NCI-H345 treated with DMSO at 0.1 percent for 48 hours (cell line): Measurements from ENCODE around the gene NOS2.

Source experiments
- DNase-seq: peaks from one replicate; lab custom pipeline; 2025; ENCODE audit not compliant: unreplicated experiment; lab: John Stamatoyannopoulos, UW

NOS2 gene

DNA sequence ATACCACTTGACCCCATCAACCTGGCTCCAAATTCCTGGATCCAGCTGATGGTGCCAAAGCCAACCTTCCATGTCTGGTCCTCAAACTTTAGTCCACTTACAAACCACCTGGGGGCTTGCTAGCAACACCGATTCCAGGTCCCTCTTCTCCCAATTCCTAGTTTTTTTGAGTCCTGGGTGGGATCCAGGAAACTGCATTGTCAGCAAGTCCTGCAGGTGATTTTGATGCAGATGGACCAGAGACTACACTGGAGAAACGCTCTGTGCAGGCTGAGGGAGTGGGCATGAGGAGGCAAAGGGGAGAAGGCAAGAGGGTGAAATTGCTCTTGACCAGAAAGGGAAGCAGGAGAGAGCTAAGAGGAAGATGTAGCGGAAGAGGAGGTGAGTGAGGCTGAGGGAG lies 21.0 kb upstream of the NOS2 start:
- DNase-seq: no peak

DNA sequence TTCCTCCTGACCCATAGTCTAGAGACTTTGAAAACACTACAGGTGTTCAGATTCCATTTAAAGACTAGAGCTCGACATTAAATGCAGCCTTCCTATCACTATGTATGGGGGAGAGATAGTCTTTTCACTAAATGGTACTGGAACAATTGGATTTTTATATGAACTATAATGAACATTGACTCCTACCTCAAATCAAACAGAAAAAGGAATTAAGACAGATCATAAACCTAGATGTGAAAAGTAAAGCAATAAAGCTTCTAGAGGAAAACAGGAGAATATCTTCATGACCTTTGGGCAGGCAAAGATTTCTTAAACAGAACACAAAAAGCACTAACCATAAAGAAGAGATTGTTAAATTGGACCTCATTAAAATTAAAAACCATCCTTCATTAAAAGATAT lies 18.8 kb upstream of the NOS2 start:
- no peak for DNase-seq

DNA sequence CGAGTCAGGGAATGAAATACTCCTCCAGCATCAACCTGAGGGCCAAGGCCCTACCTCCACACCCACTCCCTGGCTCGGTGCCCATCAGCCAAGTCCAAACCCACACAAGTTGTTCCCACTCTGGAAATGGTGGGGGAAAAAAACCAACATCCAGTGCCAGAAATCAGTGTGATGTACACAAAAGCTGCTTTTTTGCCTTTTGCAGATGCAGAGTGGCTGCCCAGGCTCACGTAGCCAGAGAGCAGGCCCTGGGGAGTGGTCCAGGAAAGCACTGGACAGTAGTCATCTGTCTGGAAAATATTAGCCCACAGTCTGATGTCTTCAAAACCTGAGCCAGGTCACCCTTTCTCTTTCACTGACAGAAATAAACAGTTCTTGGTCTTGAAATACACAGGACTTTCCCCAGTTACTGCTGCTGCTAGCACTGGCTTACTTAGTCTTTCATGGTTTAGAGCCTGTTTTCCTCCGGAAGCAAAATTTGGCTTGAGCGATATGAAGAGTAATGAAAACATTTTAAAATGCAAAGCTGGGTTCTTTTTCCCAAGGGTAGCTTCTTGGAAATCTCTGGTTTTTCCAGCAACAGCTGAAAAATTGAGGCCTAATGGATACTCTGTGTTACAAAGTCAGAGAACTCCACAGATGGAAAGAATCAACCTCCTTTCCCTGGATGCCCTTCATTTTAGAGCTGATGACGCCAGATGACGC lies 18.2 kb upstream of the NOS2 start:
- DNase-seq: no peak

DNA sequence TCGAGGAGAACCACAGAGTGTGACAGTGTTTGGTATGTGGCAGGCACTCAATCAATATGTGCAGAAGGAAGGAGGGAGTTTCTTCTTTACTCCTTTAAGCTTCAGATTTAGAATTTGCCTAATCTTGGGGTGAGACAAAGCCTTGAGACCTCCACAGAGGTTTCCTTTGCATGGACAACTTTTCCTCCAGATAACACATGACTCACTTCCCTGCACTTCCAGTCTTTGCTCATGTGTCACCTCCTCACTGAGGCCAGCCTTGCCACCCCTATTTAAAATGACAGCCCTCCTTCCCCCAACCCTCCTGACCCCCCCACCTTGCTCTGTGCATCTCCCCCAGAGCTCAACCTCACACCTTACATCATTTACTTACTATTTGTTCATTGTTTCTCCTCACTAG lies 17.4 kb upstream of the NOS2 start:
- no peak for DNase-seq

DNA sequence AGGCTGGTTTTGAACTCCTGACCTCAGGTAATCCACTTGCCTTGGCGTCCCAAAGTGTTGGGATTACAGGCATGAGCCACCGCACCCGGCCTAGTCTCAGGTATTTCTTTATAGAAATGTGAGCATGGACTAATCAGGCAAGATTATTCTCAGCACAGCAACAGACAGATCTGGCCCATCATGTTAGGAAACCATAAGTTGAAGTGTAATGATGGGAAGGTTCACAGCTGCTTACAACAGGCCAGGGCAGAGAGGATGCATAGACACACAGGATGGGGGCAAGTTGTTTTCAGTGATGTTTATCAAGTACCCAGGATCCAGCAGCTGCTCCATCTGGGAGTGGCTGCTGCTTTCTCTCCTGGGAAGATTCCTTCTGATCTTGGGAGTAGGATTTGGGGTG lies 16.6 kb upstream of the NOS2 start:
- DNase-seq: no peak

DNA sequence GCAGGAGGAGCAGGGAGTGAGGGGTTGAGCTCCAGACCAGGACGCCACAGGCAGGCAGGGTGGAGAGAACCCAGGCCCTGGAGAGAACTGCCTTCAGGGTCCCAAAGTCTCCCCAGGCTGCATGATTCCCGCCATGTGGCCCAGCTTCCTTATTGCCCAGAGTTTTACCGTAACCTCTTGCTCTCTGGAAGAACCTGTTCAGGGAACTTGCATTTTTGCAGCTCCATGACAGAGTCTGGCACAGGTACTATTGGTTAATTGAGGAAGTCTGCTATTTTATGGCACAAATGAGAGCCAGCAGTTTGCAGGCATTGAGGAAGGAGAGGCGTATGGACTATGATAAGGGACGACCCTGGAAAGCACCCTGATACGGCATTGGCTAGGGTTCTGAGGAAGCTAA lies 11.6 kb upstream of the NOS2 start:
- DNase-seq: no peak

DNA sequence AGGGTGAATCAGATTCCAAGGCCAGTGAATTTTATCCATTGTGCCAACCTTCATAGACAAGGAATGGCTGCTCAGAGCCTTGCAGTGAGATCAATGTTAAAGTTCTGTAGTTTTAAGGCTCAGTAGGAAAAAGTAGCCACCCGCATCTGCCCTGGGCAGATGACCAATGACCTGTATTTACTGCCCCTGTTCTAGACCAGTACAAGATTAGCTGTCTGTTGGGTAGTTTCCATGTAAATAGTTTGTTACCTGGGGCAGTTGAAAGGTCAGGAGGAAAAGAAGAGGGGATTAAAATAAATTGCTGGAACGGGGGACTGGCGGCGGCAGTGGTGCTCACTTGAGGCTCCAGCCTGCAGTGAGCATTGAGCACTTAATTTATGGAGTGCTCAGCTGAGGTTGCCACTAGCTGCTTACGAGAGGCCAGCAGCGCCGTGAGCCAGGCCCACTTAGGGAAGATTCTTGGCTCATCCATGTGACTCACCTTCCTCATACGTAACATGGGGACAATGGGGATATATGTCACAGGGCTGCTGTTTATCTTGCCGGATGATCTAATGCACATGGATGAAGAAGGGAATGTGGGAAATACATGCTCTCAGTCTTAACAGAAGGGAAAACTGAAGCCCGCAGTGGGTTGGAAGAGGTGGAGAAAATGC lies 10.7 kb upstream of the NOS2 start:
- no peak for DNase-seq

DNA sequence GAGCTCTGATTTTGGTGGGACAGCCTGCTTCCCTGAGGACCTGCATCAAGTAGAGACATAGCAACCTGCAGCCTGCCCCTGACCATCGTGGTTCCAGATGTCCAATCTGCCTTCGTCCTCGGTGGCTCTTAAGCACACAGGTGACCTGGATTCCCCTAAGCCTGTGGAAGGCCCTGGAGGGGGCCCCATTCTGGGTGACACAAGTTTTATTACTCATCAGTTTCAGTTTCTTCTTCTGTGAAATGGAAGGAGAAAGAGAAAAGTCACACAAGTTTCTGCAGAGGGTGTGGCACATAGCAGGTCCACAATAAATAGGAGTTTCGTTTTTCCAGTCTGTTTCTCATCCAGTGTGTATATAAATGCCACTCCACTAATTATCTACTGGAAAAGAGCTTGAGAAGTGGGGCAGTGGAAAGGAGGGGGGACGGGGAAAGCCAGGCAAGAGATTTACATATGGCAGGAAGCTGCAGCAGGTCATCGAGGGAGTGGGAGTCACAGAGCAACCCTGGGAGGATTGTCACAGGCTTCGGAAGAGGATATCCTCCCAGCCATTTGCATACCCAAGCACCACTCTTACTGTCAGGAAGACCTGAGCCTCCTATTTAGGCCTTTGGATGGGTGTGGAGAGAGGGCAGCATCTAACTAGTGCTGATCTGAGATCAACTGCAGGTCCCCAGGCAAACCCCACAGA lies 10.0 kb upstream of the NOS2 start:
- no peak for DNase-seq

DNA sequence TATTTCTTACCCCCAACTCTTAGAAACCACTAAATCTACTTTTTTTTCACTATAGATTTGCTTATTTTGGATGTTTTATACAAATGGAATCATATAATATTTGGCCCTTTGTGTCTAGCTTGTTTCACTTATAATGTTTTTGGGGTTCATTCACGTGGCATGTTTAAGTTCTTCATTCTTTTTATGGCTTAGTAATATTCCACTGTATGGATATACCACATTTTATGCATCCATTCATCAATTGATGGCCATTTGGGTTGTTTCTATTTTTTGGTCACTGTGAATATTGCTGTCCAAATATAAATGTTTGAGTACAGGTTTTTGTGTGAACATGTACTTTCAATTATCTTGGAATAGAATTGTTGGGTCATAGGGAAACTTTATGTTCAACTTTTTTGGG lies 9.2 kb upstream of the NOS2 start:
- no peak for DNase-seq

DNA sequence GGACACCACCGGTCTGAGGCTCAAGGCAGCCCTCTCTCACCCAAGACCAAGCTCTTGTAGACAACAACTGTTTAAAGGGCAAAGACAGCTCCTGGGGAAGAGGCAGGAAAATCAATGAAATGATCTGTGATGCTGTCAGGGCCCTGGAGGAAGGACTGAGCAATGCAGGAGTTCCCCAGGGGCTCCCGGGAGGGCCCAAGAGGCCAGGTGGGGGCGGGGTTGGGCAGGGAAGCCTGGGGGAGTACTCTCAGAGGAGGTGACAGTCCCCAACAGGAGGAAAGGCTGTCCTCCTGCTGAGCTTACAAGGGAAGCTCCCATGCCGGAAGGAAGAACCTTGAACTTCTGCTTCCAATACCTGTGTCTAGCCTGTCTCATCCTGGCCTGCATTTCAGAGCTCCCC lies 8.3 kb upstream of the NOS2 start:
- no peak for DNase-seq

DNA sequence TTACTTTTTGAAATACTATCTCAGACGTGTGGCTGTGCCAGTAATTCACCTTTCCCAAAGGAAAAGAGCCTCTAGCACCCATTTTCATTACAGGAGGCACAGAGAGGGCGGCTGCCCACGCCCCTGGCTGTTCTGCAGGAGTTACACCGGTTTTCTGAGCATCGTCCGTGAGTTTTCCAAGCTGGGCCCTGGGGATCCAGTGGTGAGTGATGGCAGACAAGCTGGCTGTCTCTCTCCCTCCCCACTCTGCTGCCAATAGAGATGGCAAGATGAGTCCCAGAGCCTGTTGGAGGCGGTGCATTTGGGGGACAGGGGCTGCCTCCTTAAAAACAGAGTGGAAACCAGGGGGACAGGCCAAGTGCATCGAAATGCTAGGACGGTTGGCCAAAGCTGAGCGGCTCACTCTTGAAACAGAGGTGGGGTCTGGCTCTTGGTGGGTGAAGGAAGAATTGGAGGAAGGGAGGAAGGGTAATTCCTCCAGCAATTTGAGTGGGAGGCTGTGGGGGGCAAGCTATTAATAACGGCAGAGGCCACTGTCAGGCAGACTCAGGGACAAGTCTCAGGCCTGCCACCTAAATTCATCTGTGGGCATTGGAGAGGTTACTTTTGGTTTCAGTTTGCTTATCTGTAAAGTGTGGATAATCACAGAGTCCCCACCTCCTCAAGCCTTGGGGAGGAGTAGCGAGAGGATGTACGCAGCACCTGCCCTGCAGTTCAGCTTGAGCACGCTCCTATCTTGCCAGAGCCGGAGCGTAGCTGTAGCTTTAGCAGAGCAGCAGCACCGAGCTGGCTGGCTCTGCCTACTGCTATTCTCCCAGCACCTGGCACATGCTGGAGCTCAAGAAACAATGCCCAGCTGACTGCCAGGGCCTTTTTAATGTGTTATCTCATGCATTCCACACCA lies 7.5 kb upstream of the NOS2 start:
- peak; percentile 67 for DNase-seq

DNA sequence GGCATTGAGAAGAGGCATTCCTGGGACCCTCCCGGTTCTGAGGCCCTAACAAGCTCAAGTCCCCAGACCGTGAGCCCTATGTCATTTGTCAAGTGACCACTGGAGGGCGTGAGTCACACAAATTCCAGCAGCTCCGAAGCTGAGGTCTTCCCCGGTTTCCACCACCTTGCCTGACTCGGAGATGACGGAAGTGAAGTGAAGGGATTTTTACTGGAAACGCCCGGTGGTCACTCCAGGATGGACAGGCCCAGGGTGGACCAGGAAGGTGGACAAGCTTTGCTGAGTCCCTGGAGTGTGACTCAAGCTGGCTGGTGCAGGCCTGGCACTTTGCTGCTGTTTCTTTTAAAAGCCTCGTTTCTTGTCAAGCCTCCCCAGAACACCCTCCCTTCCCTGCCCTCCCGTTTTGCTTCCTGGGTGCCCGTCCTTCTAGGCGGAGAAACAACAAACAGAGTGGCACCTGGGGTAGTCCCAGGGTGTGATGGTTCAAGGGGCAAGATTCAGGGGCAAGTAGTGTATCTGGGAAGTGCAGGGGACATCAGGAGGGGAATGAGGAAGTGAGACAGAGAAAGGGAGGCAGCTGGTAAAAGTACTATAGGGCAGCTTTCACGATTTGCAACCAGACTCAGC lies 5.3 kb upstream of the NOS2 start:
- DNase-seq: peak; percentile 63

DNA sequence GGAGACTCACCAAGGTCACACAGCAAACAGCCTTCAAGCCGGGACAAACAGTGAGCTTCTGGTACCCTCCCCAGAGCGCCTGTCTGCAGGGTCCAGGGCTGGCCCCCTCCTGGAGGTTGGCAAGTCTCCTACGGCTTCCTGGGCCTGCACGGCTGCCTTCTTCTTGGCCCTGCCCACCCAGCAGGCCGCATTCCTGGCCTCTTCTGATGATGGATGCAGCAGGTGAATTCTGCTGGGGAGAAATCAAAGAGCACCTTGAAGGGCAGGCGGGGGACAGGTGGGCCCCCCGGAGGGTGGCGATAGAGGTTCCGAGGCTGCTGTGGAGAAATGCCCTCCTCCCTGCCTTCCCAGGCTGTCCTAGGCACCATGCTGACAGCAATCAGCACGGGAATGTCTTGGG lies 3.8 kb upstream of the NOS2 start:
- no peak for DNase-seq

DNA sequence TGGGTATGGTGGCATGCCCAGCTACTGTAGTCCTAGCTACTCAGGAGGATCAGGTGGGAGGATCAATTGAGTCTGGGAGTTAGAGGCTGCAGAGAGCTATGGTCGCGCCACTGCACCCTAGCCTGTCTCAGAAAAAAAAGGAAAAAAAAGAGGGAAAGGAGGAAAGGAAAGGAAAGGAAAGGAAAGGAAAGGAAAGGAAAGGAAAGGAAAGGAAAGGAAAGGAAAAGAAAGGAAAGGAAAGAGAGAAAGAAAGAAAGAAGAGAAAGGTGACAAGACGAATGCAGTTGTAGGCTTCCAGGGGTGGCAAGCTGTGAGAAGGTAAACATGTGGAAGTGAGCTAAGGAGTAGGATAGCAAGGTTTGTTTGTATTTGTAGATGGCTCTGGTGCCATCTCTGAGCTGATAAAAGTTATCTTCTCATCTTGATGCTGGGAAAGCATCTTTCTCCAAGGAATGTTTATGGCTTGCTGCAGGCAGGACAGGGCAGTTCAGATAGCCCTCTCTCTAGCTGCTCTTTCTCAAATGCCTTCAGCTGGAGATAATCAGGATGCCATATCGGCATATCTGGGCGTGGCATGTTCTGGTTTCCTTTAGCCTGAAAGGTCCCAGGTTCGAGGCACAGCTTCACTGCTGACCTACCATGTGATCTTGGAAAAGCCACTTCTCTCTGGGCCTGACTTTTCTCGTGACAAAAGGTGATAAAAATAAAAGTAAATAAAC lies 2.8 kb upstream of the NOS2 start:
- DNase-seq: no peak

DNA sequence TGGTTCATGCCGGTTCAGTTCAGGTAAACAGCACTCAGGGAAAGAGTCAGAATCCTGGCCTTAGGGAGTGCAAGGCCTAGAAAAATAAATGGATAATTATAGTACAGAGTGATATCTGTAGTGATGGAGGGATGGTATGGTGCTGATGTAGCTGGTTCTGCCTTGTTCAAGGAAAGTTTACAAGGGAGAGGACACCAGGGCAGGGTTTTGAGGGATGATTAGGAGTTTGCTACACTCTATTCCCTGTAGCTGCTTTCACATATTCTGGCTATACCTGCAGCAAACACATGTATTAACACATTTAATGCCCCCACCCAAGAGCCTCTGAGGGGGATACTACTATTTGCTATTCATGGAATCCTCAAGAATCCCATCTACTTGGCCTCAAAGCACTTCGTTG lies 1.7 kb upstream of the NOS2 start:
- DNase-seq: no peak

DNA sequence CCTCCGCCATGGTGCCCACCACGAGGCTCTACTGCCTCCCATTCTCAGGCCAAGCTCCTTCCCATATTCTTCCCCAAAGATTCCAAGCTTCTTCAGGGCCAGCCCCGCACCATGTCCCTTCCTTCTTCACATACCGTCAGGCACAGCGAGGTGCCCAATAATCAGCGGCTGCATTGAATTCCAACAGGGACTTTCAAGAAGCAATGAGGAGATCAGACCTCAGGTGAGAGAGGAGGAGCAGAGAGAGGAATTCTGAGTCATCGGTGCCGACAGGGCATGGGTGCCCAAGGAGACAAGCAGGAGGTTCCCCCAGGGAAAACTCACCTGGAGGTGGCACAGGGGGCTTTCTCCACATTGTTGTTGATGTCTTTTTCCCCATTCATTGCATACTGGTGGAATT lies 2.0 kb downstream of the NOS2 start:
- DNase-seq: no peak

DNA sequence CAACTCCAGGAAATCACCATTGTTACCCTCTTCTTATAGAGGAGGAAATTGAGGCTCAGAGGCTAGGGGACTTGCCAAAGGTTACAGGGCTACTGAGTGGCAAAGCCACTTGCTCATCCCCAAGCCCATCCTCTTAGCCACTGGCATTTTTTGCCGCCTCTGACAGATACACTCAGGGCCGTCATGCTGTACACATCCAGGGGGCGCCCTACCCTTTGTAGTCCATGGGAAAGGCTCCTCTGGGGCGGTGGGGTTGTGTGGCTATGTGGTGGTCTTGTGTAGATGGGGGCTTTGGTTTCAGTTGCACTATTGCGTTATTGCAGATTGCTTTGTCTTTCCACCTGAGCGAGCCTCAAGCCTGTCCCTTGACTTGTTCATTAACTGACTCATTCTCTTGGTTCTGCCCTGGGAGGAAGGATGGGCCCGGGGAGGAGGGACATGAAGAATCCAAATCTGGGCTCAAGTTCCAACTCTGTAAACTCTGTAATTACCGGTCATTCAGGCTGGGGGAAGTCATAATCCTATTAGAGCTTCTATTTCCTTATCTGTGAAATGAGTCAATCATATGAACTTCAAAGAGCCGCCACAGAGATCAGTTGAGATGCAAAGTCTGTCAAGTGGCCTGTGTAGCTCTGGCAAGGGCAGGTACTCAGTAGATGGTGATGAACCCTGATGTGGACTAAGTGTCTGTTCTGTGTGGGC lies 2.8 kb downstream of the NOS2 start:
- DNase-seq: no peak

DNA sequence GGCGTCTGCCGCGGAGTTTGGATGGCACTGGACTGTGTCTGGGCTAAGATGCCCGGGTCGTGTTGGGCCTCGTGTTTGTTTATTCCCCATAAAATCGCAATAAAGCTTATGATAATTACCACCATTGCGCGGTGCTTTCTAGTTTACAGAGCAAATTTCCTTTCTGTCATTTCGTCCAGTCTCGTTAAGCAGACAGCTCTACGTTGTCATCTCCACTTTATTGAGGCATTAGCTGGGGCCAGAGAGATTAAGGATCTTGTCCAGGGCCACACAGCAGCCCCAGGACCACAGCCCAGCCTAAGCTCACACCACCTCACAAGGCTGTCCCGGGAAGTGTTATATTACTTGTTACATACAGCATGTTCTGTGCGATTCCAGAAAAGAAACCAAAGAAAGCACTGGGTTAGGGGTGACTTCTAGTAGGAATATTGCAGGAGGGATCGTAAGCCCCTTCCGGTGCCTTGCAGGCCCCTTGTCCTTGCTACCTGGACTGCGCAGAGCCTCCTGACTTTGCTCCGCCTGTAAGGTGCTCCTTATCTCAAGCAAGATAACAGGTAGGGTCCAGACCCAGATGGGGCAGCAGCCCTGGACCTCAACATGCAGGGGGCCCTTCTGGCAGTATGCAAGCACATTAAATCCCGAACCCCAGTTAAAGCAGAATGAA lies 6.3 kb downstream of the NOS2 start:
- no peak for DNase-seq

DNA sequence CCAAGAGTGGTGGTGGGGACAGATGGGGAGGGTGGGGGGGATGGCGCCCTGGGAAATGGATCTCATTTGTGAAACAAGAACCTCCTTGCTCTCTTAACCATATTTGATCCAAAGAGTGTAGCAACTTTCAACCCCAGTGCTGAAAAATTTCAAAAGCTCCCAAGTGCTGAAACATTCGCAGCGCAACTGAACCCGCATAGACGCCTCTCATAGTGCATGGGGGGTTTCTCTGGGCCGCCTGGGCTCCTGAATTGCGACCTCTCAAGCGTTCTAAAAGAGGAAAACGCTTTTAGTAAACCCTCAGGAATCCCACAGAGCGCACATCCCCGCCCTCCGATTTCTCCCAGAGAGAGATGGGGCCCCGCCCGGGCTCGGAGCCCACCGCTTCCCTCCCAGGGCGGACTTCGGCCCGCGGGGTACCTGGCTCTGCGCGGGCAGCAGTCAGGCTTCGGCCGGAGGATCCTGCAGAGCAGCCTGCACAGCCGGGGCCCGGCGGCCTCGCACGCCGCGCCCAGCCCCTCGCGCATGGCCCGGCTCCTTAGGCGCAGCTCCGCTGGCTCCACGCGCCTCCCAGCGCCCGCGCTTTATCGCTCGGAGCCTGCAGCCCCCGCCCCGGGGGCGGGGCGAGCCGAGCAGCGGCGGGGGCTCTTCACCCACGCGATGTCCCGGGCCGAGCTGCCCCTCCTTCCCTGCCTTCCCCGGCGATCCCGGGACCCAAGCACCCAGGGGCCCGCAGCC lies 7.0 kb downstream of the NOS2 start:
- DNase-seq: no peak
